ELF-1 (cell line): ENCODE measurements around the gene CDC25A.
A peak's percentile ranks its signal among the peaks of the same experiment; 100 is the strongest.

ENCODE experiments used
- DNase-seq: peaks from one replicate; pipeline ENCODE4 v3.0.0-alpha.2; 2016; ENCODE audit warnings: low read depth, low spot score

CDC25A gene

DNA sequence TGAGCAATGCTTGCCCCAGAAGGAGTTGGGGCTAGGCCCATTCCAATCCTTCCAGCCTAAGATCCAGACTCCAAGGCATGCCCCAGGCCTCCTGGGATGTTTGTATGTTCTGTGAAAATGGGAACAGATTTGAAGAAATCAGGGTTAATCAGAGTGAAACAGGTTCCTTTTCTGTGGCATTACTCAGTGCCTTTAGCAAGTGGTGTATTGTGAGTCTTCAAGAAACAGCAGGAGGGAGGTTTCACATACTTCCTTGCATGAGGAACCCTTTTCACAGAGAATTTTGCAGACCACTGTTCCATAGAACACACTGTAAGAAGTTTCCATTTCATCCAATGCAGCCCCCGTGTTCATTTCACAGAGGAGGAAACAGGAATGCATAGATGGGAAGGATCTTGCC is 8.4 kb upstream of the CDC25A start:
- no peak for DNase-seq

DNA sequence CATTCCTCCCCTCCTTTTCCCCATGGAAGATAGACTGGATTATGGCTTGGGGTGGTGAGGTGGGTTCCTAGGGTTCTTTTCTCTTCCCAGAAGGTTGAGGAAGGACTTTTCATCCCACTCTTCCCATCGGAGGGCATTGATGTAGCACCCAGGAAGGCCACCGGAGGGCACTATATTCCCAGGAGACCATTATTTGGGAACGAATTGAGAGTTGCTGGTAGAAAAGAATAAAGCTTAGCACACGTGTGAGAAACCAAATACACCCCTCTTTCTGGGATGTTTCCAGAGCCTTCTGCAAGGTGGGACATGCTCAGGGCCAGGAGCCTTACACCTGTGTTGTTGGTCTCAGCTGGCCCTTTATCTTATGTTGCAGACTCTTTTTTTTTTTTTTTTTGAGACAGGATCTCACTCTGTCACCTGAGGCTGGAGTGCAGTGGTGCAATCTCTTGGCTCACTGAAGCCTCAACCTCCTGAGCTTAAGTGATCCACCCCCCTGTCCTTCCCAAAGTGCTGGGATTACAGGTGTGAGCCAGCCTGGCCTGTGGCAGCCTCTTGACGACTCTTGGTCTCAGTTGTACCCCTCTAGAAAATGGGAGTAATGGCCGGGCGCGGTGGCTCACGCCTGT is 6.3 kb upstream of the CDC25A start:
- DNase-seq: peak; percentile 84

DNA sequence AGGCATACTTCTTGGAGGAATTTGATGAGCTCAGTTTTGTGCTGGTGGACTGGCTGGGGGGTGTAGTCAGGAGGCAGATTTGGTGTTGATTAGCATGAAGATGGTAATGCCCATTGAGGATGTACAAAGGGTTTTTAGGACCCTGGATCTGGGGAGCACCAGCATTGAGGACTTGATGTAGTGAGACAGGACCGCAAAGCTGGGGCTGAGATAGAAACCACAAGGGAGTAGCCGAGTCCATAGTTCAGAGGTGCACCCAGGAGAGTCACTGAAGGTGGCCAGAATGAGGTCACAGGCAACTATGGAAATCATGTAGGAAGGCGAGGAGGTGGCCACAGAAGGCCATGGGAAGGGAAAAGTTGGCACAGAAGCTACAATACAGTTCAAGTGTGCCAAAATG is 2.7 kb upstream of the CDC25A start:
- no peak for DNase-seq

DNA sequence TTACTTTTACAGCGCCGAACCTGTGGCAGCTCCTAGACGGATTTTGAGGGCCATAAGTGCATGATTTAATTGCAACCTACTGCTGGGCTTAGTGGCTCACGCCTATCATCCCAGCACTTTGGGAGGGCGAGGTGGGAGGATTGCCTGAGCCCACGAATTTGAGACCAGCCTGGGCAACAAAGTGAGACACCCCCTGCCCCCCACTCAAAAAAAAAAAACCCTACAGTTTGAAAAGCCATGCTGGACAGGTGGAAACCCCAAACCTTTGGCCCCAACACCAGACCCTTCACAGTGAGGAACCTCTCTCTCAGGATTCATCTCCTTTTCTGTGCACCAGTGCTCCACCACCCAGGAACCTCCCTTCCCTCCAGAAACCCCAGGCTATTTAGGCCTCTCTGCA is 1.1 kb upstream of the CDC25A start:
- DNase-seq: peak; percentile 7

DNA sequence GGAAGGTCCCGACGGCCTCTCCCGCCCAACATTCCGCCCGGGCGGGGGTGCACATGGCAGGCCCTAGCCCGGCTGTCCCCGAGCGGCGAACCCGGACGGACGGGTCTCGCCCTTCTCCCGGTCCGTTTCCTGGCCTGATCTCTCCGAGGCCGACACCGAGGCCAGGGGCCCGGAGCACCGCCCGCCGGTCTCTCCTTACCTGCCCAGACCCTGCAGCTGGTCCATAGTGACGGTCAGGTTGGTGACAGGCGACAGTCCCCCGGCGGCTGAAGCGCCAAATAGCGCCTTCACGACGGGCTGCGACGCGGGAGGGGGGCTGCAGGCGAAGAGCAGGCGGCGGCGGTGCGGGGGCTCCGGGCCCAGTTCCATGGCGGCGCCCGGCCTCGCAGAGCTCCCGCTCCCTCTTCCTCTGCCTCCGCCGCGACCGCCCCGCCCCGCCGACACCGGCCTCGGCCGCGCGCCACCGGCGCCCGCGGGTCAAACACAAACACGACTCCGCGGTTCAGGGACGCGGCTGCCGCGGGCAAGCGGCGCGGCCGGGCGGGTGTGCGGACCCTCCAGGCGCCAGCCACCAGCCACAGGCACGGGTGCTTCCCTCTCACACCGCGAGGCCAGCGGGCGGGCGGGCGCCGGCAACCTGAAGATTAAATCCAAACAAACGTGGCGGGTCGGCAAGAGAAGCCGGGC is 495 bp downstream of the CDC25A start:
- DNase-seq: peak; percentile 44

DNA sequence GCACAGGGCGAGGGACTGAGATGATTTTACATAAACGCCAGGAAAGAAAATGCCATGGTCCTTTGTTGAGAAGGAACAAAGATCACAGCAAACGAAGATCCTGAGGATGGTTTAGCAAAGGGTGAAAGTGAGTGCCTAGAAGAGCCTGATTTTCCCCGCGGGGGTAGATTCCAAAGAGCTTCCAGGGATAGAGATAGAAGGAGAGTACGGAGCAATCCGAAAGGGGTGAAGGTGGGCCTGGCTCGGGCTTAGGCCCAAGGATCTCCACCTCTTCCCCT is 977 bp downstream of the CDC25A start:
- no peak for DNase-seq

DNA sequence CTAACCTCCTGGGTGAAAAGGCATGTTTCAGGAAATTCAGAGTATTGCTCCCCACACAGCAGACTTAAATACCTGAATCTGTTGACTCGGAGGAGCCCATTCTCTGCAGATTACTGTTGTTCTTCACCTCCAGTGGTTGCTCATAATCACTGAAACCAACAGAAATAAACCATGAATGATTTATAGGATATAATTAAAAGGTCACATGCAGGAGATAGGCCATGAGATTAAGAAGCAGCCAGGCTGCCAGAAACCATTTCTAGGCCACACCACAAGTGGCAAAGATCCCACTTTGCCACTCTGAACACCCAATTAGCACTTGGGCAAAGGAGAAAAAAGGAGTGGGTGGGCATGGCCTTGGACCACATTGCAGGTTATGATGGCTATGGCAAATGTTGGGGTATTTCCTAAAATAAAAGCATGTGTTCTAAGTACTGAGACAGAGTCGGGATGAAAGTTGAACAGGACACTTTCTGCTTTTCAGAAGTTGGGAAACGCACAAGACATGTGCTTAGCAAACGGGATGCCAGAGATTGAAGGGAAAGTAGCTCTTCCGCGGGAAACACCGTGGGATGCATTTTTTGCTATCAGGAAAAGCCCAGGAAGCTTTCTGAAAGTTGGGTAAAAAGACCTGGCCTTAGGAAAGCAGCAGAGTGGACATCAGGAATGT is 1.5 kb downstream of the CDC25A start:
- DNase-seq: no peak

DNA sequence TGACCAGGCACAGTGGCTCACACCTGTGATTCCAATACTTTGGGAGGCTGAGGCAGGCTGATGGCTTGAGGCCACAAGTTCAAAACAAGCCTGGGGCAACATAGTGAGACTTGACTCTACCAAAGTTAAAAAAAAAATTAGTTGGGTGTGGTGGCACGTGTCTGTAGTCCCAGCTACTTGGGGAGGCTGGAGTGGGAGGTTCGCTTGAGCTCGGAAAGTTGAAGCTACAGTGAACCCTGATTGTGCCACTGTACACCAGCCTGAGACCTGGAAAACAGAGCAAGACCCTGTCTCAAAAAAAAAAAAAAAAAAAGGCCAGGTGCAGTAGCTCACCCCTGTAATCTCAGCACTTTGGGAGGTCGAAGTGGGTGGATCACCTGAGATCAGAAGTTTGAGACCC is 3.1 kb downstream of the CDC25A start:
- DNase-seq: peak; percentile 9

DNA sequence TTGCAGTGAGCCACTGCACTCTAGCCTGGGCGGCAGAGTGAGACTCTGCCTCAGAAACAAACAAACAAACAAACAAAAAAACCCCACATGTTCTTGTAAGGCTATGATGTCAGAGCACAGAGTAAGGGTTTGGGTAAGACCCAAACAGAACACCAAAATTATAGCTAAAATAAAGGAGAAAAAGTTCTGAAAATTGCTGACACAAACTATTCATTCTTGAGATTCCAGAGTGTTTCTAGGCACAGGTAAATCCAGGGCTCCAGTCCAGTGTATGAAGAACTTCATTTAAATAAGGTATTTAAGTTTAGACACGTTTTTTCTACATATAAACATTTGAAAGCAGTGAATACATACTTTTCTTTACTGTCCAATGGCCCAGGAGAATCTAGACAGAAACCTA is 3.9 kb downstream of the CDC25A start:
- DNase-seq: no peak

DNA sequence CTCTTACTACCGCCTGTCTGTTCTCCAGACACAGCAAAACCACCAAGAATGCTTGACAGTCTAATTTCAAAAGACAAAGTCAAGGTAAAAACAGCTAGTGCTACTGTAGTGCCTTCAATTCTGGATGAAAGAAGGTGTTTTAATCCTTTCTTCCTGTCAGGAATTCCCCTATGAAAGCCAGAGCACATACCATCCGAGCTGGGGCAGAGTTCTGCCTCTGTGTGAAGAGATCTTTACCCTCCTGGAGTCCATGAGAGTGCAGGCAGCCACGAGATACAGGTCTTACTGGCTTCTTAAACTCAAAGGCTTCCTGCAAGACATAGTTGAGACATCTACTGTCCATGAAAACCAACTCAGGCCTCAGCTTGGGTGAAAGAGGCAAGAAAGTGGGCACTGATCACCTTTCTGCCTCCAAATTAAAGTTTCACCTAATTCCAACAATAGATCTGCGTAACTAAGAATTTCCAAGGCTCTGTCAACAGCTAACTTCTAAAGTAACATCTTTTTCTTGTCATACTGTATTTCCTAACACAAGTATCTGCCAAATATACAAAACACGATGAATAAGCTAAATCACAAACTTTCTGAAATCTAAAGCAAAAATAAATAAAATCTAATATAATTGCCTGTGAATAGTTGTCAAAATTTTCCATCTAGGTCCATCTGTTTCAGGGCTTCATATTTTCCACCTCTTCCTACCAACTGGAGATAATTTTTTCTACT is 7.5 kb downstream of the CDC25A start:
- DNase-seq: no peak

DNA sequence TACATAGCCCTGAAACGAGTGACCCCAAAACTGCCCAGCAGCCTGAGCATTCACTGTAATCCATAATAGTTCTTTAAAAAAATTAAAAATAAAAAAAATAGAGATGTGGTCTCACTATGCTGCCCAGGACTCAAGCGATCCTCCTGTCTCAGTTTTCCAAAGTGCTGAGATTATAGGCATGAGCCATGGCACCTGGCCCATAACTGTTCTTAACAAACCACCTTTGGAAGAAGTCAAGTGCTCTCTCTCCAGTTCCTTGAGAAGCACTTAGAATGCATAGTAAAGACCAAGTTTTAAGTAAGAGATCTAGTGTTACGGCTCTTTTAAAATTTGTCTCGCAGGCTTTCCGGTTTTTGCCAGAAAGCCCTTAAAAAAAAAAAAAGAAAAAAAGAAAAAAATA is 8.2 kb downstream of the CDC25A start:
- no peak for DNase-seq

DNA sequence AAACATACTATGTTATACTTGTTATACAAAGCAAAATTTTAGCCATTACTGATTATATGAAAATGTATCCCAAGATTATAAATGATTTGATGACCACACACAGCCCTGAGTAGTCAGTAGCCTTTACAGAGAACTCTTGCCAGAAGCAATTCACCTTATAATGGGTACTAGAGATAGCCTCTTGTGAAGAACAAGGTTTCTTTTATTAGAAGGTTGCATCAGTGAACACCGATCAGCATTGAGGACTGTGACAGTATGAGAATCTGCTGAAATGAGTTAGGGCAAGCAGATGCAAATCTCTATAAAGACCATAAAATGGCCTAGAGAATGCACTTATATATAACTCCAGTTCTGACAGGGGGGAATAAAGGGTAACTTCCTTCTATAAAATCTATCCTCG is 10.1 kb downstream of the CDC25A start:
- no peak for DNase-seq

DNA sequence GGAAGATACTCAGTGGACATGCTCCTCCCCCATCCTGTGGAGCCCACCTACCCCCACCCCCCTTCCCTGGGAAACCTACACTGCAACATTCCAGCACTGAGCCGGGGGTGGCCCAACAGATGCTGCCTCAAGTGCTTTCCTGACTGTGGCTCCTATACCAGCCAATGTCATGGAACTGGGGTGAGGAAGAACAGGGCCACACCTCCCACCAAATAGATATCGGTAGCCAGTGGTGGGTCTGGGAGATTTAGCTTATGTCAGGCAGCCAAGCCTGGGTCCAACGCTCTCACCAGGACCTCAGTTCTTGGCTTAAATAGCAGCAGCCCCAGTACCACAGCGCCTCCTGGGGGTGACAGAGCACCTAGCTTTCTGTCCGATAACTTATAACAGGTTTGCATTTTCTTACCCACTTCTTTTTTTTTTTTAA is 30.3 kb downstream of the CDC25A start:
- DNase-seq: peak; percentile 71

DNA sequence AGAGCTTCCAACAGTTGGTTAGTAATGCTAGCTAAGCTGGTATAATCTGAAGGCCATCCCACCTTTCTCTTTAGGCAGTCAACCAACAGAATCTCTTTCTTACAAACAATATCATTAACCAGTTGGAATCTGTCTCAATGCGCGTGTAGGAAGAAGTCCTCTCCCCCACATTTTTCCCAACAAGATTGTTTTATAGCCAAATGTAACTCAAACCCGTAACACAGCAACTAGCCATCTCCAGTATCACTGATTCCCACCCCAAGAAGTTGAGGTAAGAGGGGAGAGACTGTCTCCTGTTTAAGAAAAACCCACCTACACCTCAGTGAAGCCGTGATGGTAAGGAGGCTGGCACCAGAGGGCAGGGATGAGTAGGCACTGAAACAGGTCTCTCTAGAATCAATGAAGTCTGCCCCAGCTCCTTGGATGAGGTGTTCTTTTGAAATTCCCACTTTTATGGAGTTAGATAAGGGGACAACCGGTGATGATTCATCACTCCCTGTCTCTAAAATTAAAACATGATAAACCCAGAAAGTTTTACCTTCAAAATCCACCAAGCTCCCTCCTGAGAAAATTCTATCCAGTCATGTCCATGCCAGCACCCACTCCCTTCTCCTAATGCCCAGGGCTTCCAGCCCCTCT is 30.9 kb downstream of the CDC25A start:
- no peak for DNase-seq

DNA sequence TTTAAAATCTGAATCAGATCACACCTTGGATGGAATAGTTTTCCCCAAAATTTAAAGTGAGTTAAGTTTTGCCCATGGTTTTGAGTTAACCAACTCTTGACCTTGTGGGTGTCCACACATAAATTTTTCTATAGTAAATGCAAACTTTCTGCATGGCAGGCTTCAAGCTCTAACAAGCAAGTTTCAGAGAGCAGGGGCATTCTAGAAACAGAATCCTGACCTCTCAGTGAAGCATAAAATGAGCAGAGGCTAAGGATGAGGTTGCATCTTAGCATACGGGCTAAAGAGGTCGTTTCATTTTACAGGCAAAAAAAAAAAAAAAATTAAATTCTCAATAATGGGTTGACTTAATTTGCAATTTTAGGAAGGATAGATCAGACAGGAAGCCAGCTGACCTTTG is 32.1 kb downstream of the CDC25A start:
- DNase-seq: no peak

DNA sequence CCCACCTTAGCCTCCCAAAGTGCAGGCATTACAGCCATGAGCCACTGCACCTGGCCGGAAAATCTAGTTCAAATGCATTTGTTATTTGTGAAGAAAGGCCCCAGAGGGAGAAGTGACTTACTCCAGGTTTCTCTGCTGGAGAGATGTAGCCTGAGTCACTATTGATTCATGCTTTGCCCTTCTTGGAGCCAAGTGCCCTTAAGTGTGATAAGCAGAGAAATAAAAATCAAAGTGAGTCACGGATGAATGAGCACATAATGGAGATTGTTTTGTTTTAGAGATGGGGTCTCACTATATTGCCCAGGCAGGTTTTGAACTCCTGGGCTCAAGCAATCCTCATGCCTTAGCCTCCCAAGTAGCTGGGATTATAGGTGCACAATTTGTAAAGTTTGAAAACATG is 33.1 kb downstream of the CDC25A start:
- DNase-seq: no peak

DNA sequence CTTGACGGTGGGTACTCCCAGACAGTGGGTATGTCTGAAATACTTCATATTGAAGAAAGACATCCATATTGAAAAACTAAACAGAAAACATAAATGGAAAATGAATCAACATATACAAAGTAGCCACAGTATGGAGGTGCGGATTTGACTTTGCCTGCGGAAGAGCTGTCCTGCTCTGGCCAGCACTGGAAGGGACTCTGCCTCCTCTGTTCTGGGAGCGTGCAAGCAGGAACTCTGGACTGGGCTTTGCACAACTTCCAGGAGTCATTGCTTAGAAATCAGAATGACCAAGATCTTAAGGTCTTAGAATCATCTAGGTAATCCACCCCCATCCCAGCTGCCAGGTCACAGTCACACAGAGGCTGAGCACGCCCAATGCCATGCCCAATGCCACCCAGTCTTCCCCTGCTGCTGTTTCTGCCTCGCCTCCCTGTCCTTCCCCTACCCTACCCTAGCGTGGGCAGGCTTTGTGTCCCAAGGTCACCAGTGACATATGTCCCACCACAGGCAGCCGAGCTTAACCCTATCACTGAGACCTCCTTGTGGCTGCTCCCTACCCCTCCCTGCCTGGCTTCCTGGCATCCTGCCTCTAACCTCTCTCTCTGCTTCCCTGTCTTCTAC is 36.3 kb downstream of the CDC25A start:
- DNase-seq: no peak

DNA sequence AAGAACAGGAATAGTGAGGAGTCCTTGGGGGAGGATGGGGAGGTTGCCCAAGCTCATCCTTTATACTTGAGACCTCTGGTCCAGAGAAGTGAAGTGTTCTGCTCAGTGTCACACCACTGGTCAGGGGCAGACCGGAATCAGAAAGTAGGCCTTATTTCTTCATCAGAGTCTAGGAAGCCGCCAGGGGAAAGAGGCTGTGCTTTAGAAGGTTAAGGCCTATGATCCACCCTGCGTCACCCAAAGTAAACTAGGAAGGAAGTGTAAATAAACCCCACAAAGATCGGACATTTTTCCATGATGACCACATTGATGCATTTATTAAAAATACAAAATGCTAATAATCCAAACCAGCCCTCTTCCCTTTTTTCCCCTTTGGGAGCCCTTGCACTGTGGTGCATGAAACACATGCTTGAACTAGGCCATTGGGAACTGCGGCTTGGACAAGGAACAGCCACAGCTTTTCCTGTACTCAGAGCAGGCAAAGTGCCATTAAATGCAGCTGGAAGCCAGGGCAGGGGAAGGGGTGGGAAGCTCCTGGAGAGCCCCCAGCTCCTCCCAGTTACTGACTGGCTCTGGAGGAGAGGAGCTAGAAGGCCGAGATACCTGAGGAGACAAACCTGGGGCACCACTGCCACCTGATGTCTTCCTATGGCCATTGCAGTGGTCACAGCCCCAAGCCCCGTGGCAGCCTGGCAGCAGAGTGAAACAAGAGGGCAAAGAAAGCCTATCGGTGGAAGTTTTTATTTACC is 37.0 kb downstream of the CDC25A start:
- DNase-seq: peak; percentile 95

DNA sequence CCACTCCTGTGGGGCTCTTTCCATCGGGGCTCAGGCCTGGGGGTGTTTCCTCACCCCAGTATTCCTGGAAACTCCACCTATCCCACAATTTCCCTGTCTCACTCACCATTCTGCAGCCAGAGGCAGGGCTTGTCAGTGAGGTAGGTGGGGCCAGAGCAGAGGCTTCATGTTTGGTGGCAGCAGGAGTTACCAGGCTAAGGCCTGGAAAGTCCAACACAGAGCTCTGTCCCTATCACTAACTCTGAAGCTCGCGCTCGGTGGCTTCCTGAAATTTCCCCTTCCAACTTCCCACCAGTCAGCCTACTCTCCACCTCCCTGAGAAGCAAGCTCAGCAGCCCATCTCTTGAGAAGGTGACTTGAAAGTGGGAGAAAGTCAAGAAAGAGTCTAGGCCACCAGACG is 44.2 kb downstream of the CDC25A start:
- DNase-seq: no peak

DNA sequence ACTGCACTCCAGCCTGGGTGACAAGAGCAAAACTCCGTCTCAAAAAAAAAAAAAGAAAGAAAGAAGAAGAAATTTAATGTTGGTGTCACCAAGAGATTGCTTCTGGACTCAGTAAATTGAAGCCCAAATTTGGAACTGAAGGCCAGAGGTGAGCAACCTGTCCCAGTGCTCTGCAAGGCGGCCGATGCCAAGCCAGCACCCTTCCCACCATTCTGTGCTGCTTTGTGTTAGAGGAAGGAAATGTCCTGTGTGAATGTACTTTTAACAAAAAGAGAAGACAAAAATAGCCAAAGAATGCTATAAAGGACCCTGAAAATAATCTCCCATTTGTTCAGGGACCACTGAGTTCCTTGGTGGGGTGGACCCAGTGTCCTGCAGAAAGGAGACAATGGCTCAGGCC is 44.6 kb downstream of the CDC25A start:
- DNase-seq: no peak

DNA sequence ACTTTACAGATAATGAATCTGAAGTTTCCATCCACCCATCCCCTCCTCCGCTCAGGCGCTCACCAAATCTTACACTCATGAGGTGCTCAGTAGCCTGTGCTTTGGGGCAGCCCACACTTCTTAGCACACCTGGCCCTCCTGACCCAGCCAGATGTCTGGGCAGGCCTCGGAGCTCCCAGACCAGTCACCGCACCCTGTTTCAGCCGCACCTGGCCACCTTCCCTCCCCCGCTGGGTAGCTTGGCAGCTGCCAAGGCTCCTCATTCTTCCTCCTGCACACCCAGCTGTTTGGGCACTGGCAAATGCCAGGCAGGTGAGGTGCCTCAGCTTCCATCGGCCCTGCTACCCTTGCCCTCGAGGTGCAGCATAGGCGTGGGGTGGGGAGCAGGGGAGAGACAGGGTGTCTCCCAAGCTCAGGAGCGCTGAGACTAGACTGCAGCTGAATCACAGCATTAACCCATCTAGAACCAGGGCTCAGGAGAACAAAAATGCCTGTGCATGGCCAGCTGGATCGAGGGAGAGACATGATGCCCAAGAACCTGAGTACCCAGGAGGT is 45.8 kb downstream of the CDC25A start:
- DNase-seq: no peak
